Measurements from ENCODE around the gene GPC6. TPM values are rescaled to one million over a fixed set of nuclear protein-coding genes. Genes with fewer than 3 reads are reported as not detected.

Gene GPC6
- total and polyA plus RNA-seq, 4 donors: 5.9 to 29.1 (median 18.2) TPM

DNA sequence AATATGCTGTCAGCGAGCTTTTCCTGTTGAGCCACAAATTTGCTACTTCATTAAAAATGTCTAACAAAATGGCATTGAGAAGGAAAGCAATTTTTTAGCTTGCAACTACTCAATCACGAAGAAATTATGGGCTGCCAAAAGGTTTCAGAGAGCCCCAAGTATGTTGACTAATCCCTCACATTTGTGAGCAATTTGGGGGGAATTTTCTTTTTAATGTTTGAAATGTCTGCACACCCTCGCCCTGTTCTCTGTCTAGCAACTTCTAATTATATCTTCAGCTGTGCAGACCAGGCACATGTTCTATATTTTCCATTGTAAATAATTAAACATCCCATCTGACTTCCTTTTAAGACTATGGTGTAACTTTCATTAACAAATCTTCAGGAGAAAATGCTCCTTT is 1060.0 kb downstream of the GPC6 start (continued):
- TF ChIP-seq SP1 (IDR thresholded peaks at IDR 0.05) (no peak), TAF1 (conservative IDR thresholded peaks at IDR 0.05) (no peak), JUND (IDR thresholded peaks at IDR 0.05) (no peak)
- TF ChIP-seq, protein P1, sequence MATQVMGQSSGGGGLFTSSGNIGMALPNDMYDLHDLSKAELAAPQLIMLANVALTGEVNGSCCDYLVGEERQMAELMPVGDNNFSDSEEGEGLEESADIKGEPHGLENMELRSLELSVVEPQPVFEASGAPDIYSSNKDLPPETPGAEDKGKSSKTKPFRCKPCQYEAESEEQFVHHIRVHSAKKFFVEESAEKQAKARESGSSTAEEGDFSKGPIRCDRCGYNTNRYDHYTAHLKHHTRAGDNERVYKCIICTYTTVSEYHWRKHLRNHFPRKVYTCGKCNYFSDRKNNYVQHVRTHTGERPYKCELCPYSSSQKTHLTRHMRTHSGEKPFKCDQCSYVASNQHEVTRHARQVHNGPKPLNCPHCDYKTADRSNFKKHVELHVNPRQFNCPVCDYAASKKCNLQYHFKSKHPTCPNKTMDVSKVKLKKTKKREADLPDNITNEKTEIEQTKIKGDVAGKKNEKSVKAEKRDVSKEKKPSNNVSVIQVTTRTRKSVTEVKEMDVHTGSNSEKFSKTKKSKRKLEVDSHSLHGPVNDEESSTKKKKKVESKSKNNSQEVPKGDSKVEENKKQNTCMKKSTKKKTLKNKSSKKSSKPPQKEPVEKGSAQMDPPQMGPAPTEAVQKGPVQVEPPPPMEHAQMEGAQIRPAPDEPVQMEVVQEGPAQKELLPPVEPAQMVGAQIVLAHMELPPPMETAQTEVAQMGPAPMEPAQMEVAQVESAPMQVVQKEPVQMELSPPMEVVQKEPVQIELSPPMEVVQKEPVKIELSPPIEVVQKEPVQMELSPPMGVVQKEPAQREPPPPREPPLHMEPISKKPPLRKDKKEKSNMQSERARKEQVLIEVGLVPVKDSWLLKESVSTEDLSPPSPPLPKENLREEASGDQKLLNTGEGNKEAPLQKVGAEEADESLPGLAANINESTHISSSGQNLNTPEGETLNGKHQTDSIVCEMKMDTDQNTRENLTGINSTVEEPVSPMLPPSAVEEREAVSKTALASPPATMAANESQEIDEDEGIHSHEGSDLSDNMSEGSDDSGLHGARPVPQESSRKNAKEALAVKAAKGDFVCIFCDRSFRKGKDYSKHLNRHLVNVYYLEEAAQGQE (IDR thresholded peaks at IDR 0.05): no peak

DNA sequence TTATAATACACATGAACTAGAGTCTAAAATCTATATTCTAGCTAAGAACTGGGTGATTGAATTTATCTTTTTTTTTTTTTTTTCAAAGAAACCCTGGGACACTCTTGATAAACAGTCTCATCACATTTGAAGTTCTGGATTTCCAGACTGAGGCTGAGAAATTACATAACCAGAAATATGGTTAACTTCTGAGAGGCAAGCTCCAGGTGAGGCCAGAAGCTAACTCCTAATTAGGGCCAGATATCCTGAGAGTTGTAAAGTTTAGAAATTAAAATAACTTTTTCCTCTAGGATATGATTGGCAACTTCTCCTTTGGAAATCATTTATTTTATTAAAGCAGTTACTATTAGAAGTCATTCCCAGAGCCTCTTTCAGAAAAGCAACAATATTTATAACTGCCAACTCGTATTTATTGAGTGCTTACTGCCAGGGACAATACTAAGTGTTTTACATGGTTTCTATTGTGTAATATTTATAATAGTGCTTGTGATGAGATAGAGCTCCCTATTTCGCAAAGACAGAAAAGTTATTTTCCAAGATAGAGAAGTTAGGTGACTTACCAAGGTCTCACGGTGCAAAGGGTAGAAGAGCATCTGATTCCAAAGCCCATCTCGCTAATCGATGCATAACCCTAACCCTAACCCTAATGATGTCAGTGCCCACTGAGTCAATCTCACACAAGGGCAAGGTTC is 1065.2 kb downstream of the GPC6 start:
- WGBS: 35% methylated on average over 5 of the region's 5 CpGs

More for the DNA sequence above, 1065.2 kb downstream of the GPC6 start:
- H3K27ac ChIP-seq (ENCODE audit: low read depth in 1 of 2, low read length in 2 of 2): peak overlapping the region; percentile 39 to 70
- H3K9ac ChIP-seq (ENCODE audit: low read depth in 1 of 2, low read length in 2 of 2): peak overlapping the region in 1 of 2 donors; percentile 41
- H3K9me3 ChIP-seq (ENCODE audit: control insufficient read depth in 4 of 4, low read length in 3 of 4): no peaks in the 10 kb centered on the region
- H3K36me3 ChIP-seq (ENCODE audit: control insufficient read depth in 4 of 4, insufficient read depth in 3 of 4, low read depth in 1 of 4, low read length in 3 of 4): no peaks in the 10 kb centered on the region
- H3K27me3 ChIP-seq (ENCODE audit: control insufficient read depth in 4 of 4, insufficient read depth in 4 of 4, low read length in 3 of 4): no peaks in the 10 kb centered on the region
- no peak overlapping the region for H3K4me3 ChIP-seq (ENCODE audit: low read depth in 1 of 3, low read length in 3 of 3)
- DNase-seq (ENCODE audit: low spot score): no peak
- peaks cover 5 to 29% (median 21%) of the 10 kb centered on the region in 4 donors for H3K4me1 ChIP-seq (ENCODE audit: control insufficient read depth in 4 of 4, insufficient read depth in 4 of 4, low read length in 3 of 4)
- TF ChIP-seq, protein P2, sequence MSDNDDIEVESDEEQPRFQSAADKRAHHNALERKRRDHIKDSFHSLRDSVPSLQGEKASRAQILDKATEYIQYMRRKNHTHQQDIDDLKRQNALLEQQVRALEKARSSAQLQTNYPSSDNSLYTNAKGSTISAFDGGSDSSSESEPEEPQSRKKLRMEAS (IDR thresholded peaks at IDR 0.05): peak; percentile 93
- TF ChIP-seq HNF4A (conservative IDR thresholded peaks at IDR 0.05) (peak; percentile 98 to 99), YY1 (IDR thresholded peaks at IDR 0.05) (peak; percentile 78), RXRA (IDR thresholded peaks at IDR 0.05) (peak; percentile 98 to 99), EGR1 (IDR thresholded peaks at IDR 0.05; ENCODE audit: low read depth in 2 of 2) (peak in 1 of 2 donors; percentile 82), FOXA2 (IDR thresholded peaks at IDR 0.05) (peak; percentile 77), NR2F2 (IDR thresholded peaks at IDR 0.05) (peak; percentile 93), JUND (IDR thresholded peaks at IDR 0.05) (peak; percentile 96 to 98), RAD21 (IDR thresholded peaks at IDR 0.05) (peak; percentile 66 to 68), FOXA1 (IDR thresholded peaks at IDR 0.05) (peak; percentile 91), HNF4G (IDR thresholded peaks at IDR 0.05) (peak; percentile 89), SP1 (IDR thresholded peaks at IDR 0.05) (peak; percentile 98), TAF1 (conservative IDR thresholded peaks at IDR 0.05) (peak; percentile 41), GABPA (IDR thresholded peaks at IDR 0.05 in 1 of 2, conservative IDR thresholded peaks at IDR 0.05 in 1 of 2) (peak in 1 of 2 donors; percentile 28)
- TF ChIP-seq, protein P3, sequence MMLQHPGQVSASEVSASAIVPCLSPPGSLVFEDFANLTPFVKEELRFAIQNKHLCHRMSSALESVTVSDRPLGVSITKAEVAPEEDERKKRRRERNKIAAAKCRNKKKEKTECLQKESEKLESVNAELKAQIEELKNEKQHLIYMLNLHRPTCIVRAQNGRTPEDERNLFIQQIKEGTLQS (IDR thresholded peaks at IDR 0.05): peak; percentile 91
- TF ChIP-seq, protein P4, sequence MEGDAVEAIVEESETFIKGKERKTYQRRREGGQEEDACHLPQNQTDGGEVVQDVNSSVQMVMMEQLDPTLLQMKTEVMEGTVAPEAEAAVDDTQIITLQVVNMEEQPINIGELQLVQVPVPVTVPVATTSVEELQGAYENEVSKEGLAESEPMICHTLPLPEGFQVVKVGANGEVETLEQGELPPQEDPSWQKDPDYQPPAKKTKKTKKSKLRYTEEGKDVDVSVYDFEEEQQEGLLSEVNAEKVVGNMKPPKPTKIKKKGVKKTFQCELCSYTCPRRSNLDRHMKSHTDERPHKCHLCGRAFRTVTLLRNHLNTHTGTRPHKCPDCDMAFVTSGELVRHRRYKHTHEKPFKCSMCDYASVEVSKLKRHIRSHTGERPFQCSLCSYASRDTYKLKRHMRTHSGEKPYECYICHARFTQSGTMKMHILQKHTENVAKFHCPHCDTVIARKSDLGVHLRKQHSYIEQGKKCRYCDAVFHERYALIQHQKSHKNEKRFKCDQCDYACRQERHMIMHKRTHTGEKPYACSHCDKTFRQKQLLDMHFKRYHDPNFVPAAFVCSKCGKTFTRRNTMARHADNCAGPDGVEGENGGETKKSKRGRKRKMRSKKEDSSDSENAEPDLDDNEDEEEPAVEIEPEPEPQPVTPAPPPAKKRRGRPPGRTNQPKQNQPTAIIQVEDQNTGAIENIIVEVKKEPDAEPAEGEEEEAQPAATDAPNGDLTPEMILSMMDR (IDR thresholded peaks at IDR 0.05; ENCODE audit: low read depth, low read length, missing input control): no peak
- TF ChIP-seq, protein P5, sequence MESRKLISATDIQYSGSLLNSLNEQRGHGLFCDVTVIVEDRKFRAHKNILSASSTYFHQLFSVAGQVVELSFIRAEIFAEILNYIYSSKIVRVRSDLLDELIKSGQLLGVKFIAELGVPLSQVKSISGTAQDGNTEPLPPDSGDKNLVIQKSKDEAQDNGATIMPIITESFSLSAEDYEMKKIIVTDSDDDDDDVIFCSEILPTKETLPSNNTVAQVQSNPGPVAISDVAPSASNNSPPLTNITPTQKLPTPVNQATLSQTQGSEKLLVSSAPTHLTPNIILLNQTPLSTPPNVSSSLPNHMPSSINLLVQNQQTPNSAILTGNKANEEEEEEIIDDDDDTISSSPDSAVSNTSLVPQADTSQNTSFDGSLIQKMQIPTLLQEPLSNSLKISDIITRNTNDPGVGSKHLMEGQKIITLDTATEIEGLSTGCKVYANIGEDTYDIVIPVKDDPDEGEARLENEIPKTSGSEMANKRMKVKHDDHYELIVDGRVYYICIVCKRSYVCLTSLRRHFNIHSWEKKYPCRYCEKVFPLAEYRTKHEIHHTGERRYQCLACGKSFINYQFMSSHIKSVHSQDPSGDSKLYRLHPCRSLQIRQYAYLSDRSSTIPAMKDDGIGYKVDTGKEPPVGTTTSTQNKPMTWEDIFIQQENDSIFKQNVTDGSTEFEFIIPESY (IDR thresholded peaks at IDR 0.05): peak; percentile 92
- TF ChIP-seq, protein P1 (IDR thresholded peaks at IDR 0.05): peak; percentile 83

Data from liver (tissue), 9 donors.